IPS DF 6.9 (cell line): ENCODE results near the gene SLC23A2.
"Not testable (repeated sequence)": the region's sequence is repeated elsewhere in the genome, so short reads cannot be mapped to it uniquely, and the experiment has no call there.

Experiments used
- DNase-seq: peaks from one replicate; pipeline ENCODE4 v3.0.0-alpha.2; 2013; ENCODE audit warnings: low read depth, low spot score
- H3K27ac ChIP-seq: one replicate; pipeline ENCODE4 v1.5.1; 2013; ENCODE audit warnings: low read length, control low read depth
- H3K27me3 ChIP-seq: 2 replicates; pipeline ENCODE4 v1.6.1; 2013; ENCODE audit warnings: mild to moderate bottlenecking, low read length; ENCODE audit not compliant: control insufficient read depth, insufficient read depth
- H3K36me3 ChIP-seq: 2 replicates; pipeline ENCODE4 v1.6.1; 2013; ENCODE audit warnings: low read length; ENCODE audit not compliant: control insufficient read depth, insufficient read depth
- H3K4me1 ChIP-seq: 2 replicates; pipeline ENCODE4 v1.6.1; 2013; ENCODE audit warnings: low read length; ENCODE audit not compliant: control insufficient read depth, insufficient read depth
- H3K4me3 ChIP-seq: 2 replicates; pipeline ENCODE4 v1.5.1; 2013; ENCODE audit warnings: mild to moderate bottlenecking, low read length
- H3K9me3 ChIP-seq: 2 replicates; pipeline ENCODE4 v1.6.1; 2013; ENCODE audit warnings: low read length, inconsistent platforms; ENCODE audit not compliant: control insufficient read depth, insufficient read depth
- WGBS: extraction: QIAGEN DNeasy Blood & Tissue Kit; methylation state at CpG from one replicate; pipeline ENCODE4 v1.1.7; 2013; ENCODE audit warnings: mixed read lengths, missing lambda C conversion rate; ENCODE audit not compliant: insufficient read length, insufficient coverage; 5-methylcytosine and 5-hydroxymethylcytosine counted together

Gene SLC23A2

DNA sequence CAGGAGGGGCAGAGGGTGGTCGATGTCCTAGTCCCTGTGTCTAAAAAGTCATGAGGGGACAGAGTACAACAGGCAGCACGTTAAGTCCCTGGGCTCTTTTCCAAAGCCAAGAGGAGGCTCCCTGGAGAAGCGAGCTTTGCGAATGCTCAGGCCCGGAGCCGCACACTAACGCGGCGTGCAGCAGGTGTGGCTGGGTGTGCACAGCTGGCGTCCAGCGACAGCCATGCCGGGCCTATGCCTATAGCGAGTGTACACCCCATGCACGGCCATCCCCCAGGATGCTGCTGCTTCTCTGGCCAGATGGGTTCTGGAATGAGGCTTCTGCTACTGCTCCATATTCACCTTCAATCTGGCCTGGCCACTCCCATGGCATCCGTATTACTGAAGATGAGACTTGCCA is 148.3 kb downstream of the SLC23A2 start:
- no peak for DNase-seq
- Histone ChIP-seq H3K27me3 (no peaks in the 10 kb centered on the region), H3K36me3 (no peaks in the 10 kb centered on the region), H3K4me1 (no peaks in the 10 kb centered on the region), H3K9me3 (no peaks in the 10 kb centered on the region), H3K27ac (no peak overlapping the region), H3K4me3 (no peak overlapping the region)
- no CpG with 5 or more reads among the region's 15 CpGs for WGBS

DNA sequence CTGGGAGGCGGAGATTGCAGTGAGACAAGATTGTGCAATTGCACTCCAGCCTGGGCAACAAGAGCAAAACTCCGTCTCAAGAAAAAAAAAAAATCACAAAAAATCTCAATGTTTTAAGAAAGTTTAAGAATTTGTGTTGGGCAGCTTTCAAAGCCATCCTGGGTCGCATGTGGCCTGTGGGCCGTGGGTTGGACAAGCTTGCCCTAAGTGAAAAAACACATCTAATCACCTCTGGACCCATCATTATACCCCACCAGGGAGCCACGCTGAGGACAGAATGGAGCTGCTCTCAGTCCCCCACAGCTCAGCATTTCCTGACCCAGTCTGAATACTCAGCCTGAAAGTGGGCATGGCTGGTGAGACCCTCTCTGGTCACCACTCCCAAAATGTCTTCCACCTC is 150.3 kb downstream of the SLC23A2 start:
- whole genome bisulfite sequencing, result no CpG with 5 or more reads among the region's 5 CpGs
- H3K4me1 ChIP-seq, result no peaks in the 10 kb centered on the region
- H3K27me3 ChIP-seq, result no peaks in the 10 kb centered on the region
- H3K4me3 ChIP-seq, result no peak overlapping the region
- H3K9me3 ChIP-seq, result no peaks in the 10 kb centered on the region
- H3K27ac ChIP-seq, result no peak overlapping the region
- no peak for DNase-seq
- H3K36me3 ChIP-seq, result no peaks in the 10 kb centered on the region

DNA sequence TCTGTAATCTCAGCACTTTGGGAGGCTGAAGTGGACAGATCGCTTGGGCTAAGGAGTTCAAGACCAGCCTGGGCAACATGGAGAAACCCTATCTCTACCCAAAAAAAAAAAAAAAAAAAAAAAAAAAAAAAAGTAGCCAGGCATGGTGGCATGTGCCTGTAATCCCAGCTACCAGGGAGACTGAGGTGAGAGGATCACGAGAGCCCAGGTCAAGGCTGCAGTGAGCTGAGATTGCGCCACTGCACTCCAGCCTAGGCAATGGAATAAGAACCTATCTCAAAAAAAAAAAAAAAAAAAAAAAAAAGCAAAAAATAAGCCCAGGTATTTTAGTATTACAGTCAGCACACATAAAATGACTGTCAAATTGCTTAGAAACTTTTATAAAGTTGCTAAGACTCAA is 152.5 kb downstream of the SLC23A2 start:
- H3K4me1 ChIP-seq, H3K9me3 ChIP-seq, H3K27me3 ChIP-seq, H3K4me3 ChIP-seq, H3K27ac ChIP-seq, DNase-seq, H3K36me3 ChIP-seq: not testable (repeated sequence)
- WGBS, result no CpG with 5 or more reads among the region's 3 CpGs

DNA sequence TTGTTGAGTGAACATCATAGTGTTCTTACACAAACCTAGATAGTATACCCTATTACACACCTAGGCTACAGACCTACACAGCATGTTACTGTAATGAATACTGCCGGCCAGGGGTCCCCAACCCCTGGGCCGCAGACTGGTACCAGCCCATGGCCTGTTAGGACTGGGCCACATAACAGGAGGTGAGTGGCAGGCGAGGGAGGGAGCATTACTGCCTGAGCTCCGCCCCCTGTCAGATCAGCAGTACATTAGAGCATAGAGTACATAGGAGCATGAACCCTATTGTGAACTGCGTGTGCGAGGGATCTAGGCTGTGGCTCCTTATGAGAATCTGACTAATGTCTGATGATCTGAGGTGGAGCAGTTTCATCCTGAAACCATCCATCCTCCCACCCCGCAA is 153.3 kb downstream of the SLC23A2 start:
- Histone ChIP-seq H3K27me3 (no peaks in the 10 kb centered on the region), H3K27ac (no peak overlapping the region)
- DNase-seq, result no peak

DNA sequence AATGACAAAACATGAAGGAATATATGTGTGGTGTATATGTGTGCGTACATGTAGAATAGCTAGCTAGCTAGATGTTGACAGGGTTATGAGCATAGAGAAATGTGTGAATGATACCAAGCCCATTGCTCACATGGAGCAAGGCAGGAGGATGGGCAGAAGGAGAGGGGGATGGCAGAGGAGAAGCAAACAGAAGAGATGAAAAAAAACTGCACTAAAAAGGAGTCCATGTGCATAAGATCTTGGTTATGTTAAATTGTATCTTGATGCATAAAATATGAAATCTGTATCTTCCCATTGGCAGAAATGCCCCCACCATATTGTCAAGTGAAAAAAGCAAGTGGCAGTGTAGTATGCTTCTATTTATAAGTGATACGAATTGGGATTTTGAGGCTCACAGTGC is 154.5 kb downstream of the SLC23A2 start:
- no peaks in the 10 kb centered on the region for H3K36me3 ChIP-seq
- H3K9me3 ChIP-seq, result no peaks in the 10 kb centered on the region
- DNase-seq, result no peak
- H3K27ac ChIP-seq, result no peak overlapping the region
- no CpG with 5 or more reads among the region's 2 CpGs for WGBS
- H3K4me3 ChIP-seq, result no peak overlapping the region
- H3K27me3 ChIP-seq, result no peaks in the 10 kb centered on the region
- no peaks in the 10 kb centered on the region for H3K4me1 ChIP-seq

More for the DNA sequence above, 153.3 kb downstream of the SLC23A2 start:
- no peaks in the 10 kb centered on the region for H3K36me3 ChIP-seq
- no peaks in the 10 kb centered on the region for H3K9me3 ChIP-seq
- WGBS, result no CpG with 5 or more reads among the region's 7 CpGs
- no peaks in the 10 kb centered on the region for H3K4me1 ChIP-seq
- no peak overlapping the region for H3K4me3 ChIP-seq

DNA sequence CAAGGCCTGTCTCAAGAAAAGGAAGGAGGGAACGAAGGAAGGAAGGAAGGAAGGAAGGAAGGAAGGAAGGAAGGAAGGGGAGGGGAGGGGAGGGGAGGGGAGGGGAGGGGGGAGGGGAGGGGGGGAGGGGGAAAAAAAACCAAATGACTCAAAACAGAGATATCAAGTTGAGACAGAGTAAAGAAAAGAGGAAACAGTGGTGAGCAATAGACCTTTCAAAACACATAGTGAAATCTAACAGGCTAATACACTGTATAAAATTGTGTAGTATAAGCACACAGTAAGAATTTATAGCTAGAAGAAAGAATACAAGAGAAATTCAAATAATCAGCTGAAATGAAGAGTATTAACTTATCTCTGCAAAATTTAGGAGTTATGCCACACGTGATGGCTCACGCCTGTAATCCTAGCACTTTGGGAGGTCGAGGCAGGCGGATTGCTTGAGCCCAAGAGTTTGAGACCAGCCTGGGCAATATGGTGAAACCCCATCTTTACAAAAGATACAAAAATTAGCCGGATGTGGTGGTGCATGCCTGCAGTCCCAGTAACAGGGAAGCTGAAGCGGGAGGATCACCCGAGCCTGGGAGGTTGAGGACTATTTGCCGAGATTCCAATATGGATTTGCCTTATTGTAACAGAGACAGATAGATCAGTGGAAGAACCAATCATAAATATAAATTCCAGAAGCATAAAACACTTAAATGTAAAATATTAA is 156.4 kb downstream of the SLC23A2 start:
- no peaks in the 10 kb centered on the region for H3K4me1 ChIP-seq
- H3K4me3 ChIP-seq, result no peak overlapping the region
- no peaks in the 10 kb centered on the region for H3K9me3 ChIP-seq
- WGBS, result no CpG with 5 or more reads among the region's 9 CpGs
- no peaks in the 10 kb centered on the region for H3K36me3 ChIP-seq
- no peaks in the 10 kb centered on the region for H3K27me3 ChIP-seq
- H3K27ac ChIP-seq, result no peak overlapping the region
- no peak for DNase-seq

DNA sequence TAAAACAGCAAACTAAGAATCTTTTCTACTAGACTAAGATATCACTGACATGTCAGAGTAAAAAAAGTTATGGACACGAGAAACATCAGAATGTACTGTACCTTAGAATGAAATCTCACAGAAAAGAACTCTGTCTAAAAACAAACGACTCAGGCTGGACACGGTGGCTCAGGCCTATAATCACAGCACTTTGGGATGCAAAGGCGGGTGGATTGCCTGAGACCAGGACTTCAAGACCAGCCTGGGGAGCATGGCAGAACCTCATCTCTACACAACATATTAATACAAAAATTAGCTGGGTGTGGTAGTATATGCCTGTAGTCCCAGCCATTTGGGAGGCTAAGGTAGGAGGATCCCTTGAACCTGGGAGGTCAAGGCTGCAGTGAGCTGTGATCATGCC is 157.0 kb downstream of the SLC23A2 start:
- H3K36me3 ChIP-seq, result no peaks in the 10 kb centered on the region
- no peaks in the 10 kb centered on the region for H3K9me3 ChIP-seq
- H3K4me3 ChIP-seq, result no peak overlapping the region
- H3K27me3 ChIP-seq, result no peaks in the 10 kb centered on the region
- no peak for DNase-seq
- H3K4me1 ChIP-seq, result no peaks in the 10 kb centered on the region
- H3K27ac ChIP-seq, result no peak overlapping the region
- no CpG with 5 or more reads among the region's 4 CpGs for WGBS

DNA sequence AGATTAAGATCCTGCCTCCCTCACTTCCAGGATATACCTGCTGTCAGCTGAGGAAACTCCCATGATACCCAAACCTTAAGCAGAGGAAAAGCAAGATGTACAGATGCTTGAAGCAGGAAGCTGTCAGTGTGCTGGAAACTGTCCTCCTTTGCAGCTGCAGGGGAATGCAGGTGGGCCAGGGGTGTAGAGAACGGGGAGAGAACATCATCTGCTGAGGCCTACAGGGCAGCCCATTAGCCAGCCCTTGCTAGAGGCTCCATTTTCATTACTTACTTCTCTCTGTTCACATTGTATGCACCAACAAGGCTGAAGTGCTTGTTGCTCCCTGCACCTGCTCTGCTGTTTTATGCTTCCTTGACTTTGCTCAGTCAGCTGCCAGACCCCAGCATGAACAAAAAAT is 160.5 kb downstream of the SLC23A2 start:
- H3K27ac ChIP-seq, result no peak overlapping the region
- H3K9me3 ChIP-seq, result no peaks in the 10 kb centered on the region
- H3K4me3 ChIP-seq, result no peak overlapping the region
- no peak for DNase-seq
- no peaks in the 10 kb centered on the region for H3K27me3 ChIP-seq
- H3K4me1 ChIP-seq, result no peaks in the 10 kb centered on the region; the same call in 1 of the 2 replicates
- no CpG with 5 or more reads among the region's 1 CpG for WGBS
- no peaks in the 10 kb centered on the region for H3K36me3 ChIP-seq

DNA sequence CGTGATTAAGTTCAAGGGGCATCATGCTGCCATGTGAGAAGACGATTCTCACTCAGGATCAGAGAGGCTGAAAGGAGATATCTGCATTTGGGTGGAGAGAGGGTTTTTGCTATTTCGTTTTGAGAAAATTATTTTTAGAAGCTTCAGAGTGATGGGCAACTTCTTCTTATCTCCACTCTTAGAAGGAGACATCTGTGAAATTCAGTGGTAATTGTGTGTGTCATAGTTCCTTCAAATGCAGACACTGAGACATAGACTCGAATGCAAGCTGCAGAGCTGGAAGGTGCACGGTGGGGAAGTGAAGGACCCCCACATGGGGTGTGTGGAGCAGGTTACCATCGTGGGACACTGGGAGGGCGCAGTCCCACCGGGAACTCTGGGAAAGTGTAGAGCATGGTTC is 162.8 kb downstream of the SLC23A2 start:
- Histone ChIP-seq H3K4me1 (no peaks in the 10 kb centered on the region; the same call in 1 of the 2 replicates), H3K27ac (no peak overlapping the region), H3K36me3 (no peaks in the 10 kb centered on the region), H3K4me3 (no peak overlapping the region), H3K27me3 (no peaks in the 10 kb centered on the region), H3K9me3 (no peaks in the 10 kb centered on the region)
- no peak for DNase-seq
- WGBS, result no CpG with 5 or more reads among the region's 8 CpGs

DNA sequence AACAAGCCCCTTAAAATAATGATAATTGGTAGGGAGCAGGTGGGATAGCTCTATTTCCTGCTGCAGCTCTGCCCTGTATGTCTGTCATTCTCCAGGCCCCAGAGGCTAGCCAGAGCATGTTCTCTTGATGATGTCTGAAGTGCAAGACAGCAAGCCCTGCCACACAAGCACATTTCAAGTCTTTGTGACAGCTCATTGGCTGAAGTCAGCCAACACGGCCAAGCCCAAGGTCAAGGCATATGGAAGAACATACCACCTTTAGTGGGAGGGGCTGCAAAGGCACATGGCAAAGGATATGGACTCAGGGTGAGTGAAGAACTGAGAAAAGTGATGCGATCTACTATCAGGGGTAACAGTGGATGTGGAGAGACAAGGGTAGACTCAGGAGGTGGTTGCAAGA is 163.6 kb downstream of the SLC23A2 start:
- Histone ChIP-seq H3K27me3 (no peaks in the 10 kb centered on the region), H3K4me1 (no peaks in the 10 kb centered on the region; the same call in 1 of the 2 replicates), H3K27ac (no peak overlapping the region), H3K36me3 (no peaks in the 10 kb centered on the region), H3K4me3 (no peak overlapping the region), H3K9me3 (no peaks in the 10 kb centered on the region)
- DNase-seq, result no peak
- WGBS, result no CpG with 5 or more reads among the region's 2 CpGs

DNA sequence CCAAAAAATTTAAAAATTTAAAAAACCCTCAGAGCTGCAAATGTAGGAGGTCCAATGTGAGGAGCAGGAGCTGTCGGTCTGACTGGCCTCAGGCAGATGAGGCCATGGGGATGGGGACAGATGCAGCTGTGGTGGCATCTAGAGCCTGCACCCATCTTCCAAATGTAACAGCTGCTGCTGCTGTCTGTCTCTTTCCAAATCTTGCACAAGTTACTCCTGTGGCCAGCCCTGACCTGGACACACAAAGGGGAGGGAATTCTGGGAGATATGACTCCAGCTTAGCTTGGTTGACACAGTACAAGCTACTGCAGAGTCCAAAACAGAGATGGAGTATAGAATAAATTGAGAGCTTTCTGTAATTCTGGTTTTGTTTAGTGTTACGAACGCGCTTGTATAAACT is 164.4 kb downstream of the SLC23A2 start:
- Histone ChIP-seq H3K4me1 (no peaks in the 10 kb centered on the region; the same call in 1 of the 2 replicates), H3K4me3 (no peak overlapping the region), H3K36me3 (no peaks in the 10 kb centered on the region), H3K27ac (no peak overlapping the region), H3K27me3 (no peaks in the 10 kb centered on the region), H3K9me3 (no peaks in the 10 kb centered on the region)
- no peak for DNase-seq
- WGBS, result 80% methylated on average over 3 of the region's 4 CpGs
